ENCODE data around the gene PPP2R5E. TPM values are rescaled to one million over a fixed set of nuclear protein-coding genes. Genes with fewer than 3 reads are reported as not detected.

Gene PPP2R5E
- polyA plus RNA-seq, 5 donors, result 26.1 to 38.7 (median 36.7) TPM

- DNase-seq, result no peak
Measured at GRCh38 chr14:63474844-63475243, 68.3 kb downstream of the PPP2R5E start.

GRCh38 chr14:63474111-63474510, 69.1 kb downstream of the PPP2R5E start:
- DNase-seq, result no peak

- DNase-seq, result no peak
Measured at GRCh38 chr14:63472986-63473788, 70.0 kb downstream of the PPP2R5E start.

GRCh38 chr14:63470962-63471793, 72.0 kb downstream of the PPP2R5E start:
- DNase-seq, result no peak

- DNase-seq, result no peak
Measured at GRCh38 chr14:63468294-63468693, 74.9 kb downstream of the PPP2R5E start.

- no peak for DNase-seq
Measured at GRCh38 chr14:63467440-63468072, 75.6 kb downstream of the PPP2R5E start.

GRCh38 chr14:63465347-63465746, 77.8 kb downstream of the PPP2R5E start:
- DNase-seq, result no peak

- no peak for DNase-seq
Measured at GRCh38 chr14:63460680-63461369, 82.4 kb downstream of the PPP2R5E start.

- DNase-seq, result no peak
Measured at GRCh38 chr14:63459738-63460137, 83.4 kb downstream of the PPP2R5E start.

- no peak for DNase-seq
Measured at GRCh38 chr14:63457498-63457897, 85.7 kb downstream of the PPP2R5E start.

GRCh38 chr14:63454863-63455622, 88.1 kb downstream of the PPP2R5E start:
- no peak for DNase-seq

GRCh38 chr14:63454436-63454835, 88.7 kb downstream of the PPP2R5E start:
- no peak for DNase-seq

- peak in 1 of 2 donors; percentile 31 for DNase-seq
Measured at GRCh38 chr14:63453443-63453936, 89.7 kb downstream of the PPP2R5E start.

- DNase-seq, result no peak
Measured at GRCh38 chr14:63452796-63453195, 90.4 kb downstream of the PPP2R5E start.

- DNase-seq, result no peak
Measured at GRCh38 chr14:63448841-63449240, 94.3 kb downstream of the PPP2R5E start.

GRCh38 chr14:63444588-63444987, 98.6 kb downstream of the PPP2R5E start:
- no peak for DNase-seq

GRCh38 chr14:63443988-63444387, 99.2 kb downstream of the PPP2R5E start:
- DNase-seq, result no peak

- no peak for DNase-seq
Measured at GRCh38 chr14:63443361-63443760, 99.8 kb downstream of the PPP2R5E start.

GRCh38 chr14:63438065-63438757, 105.0 kb downstream of the PPP2R5E start:
- peak; percentile 33 to 49 for DNase-seq

All from right lung (tissue), 5 donors.